Uterus (tissue), 2 donors: ENCODE results near the gene RPRD1B.

ENCODE experiments used
- POLR2A ChIP-seq, 2 donors: fragments of 450-650 bp; IDR thresholded peaks; one replicate each; pipeline ENCODE4 v1.6.1; 2016; ENCODE audit warnings: antibody characterized with exemption in 2 of 2, mild to moderate bottlenecking in 1 of 2, moderate library complexity in 1 of 2
- TF ChIP-seq, protein P1 (sequence below), 4 experiments: fragments of 200-600 bp in 2 of 4; fragments of 450-650 bp in 2 of 4; sonication (generic) in 2 of 4; IDR thresholded peaks; one replicate each; pipeline ENCODE4 v1.5.1; 2016 to 2019; ENCODE audit warnings: antibody characterized with exemption in 4 of 4, mild to moderate bottlenecking in 2 of 4, moderate library complexity in 1 of 4

GRCh38 chr20:38129893-38130609, 96.5 kb downstream of the RPRD1B start:
- TF ChIP-seq POLR2A (IDR thresholded peaks at IDR 0.05), result no peak
- TF ChIP-seq, protein P1, sequence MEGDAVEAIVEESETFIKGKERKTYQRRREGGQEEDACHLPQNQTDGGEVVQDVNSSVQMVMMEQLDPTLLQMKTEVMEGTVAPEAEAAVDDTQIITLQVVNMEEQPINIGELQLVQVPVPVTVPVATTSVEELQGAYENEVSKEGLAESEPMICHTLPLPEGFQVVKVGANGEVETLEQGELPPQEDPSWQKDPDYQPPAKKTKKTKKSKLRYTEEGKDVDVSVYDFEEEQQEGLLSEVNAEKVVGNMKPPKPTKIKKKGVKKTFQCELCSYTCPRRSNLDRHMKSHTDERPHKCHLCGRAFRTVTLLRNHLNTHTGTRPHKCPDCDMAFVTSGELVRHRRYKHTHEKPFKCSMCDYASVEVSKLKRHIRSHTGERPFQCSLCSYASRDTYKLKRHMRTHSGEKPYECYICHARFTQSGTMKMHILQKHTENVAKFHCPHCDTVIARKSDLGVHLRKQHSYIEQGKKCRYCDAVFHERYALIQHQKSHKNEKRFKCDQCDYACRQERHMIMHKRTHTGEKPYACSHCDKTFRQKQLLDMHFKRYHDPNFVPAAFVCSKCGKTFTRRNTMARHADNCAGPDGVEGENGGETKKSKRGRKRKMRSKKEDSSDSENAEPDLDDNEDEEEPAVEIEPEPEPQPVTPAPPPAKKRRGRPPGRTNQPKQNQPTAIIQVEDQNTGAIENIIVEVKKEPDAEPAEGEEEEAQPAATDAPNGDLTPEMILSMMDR (IDR thresholded peaks at IDR 0.05), result no peak
